ENCODE measurements around the gene TMEM250. TPM values are rescaled to one million over a fixed set of nuclear protein-coding genes. Genes with fewer than 3 reads are reported as not detected.

TMEM250 gene
- total RNA-seq, 1 donor from 2014 or later = 30.7 TPM

- intact Hi-C loops (cut with DNase I) = no loop called here
- Histone ChIP-seq H3K9me3 (no peaks in the 10 kb centered on the region), H3K36me3 (no peaks in the 10 kb centered on the region), H3K27me3 (peaks cover 36% of the 10 kb centered on the region), H3K4me3 (no peak overlapping the region), H3K4me1 (no peaks in the 10 kb centered on the region), H3K27ac (no peak overlapping the region)
- DNase-seq (no peak), ATAC-seq (no peak)
- TF ChIP-seq CTCF (IDR thresholded peaks at IDR 0.05) = no peak
Measured at GRCh38 chr9:136157477-136158265, 39.0 kb upstream of the TMEM250 start.

- no peaks in the 10 kb centered on the region for H3K36me3 ChIP-seq
- peaks cover 36% of the 10 kb centered on the region for H3K27me3 ChIP-seq
- ATAC-seq = no peak
- TF ChIP-seq CTCF (IDR thresholded peaks at IDR 0.05) = no peak
- no peak overlapping the region for H3K27ac ChIP-seq
- no peaks in the 10 kb centered on the region for H3K4me1 ChIP-seq
- no peaks in the 10 kb centered on the region for H3K9me3 ChIP-seq
- DNase-seq = no peak
- intact Hi-C loops (cut with DNase I) = no loop called here
- H3K4me3 ChIP-seq = no peak overlapping the region
Measured at GRCh38 chr9:136156209-136157120, 37.8 kb upstream of the TMEM250 start.

- H3K36me3 ChIP-seq = no peaks in the 10 kb centered on the region
- TF ChIP-seq CTCF (IDR thresholded peaks at IDR 0.05) = no peak
- no peak overlapping the region for H3K27ac ChIP-seq
- H3K27me3 ChIP-seq = peaks cover 36% of the 10 kb centered on the region
- intact Hi-C loops (cut with DNase I) = no loop called here
- no peaks in the 10 kb centered on the region for H3K9me3 ChIP-seq
- H3K4me3 ChIP-seq = no peak overlapping the region
- H3K4me1 ChIP-seq = no peaks in the 10 kb centered on the region
- ATAC-seq (no peak), DNase-seq (no peak)
Measured at GRCh38 chr9:136155576-136155975, 36.9 kb upstream of the TMEM250 start.

- intact Hi-C loops (cut with DNase I) = no loop called here
- DNase-seq = no peak
- Histone ChIP-seq H3K27ac (no peak overlapping the region), H3K36me3 (no peaks in the 10 kb centered on the region), H3K4me1 (no peaks in the 10 kb centered on the region), H3K27me3 (peaks cover 36% of the 10 kb centered on the region), H3K9me3 (no peaks in the 10 kb centered on the region), H3K4me3 (no peak overlapping the region)
- no peak for ATAC-seq
- TF ChIP-seq CTCF (IDR thresholded peaks at IDR 0.05) = no peak
Measured at GRCh38 chr9:136154943-136155342, 36.3 kb upstream of the TMEM250 start.

- ATAC-seq (no peak), DNase-seq (peak; percentile 51)
- no peak overlapping the region for H3K4me3 ChIP-seq
- intact Hi-C loops (cut with DNase I) = no loop called here
- H3K4me1 ChIP-seq = no peaks in the 10 kb centered on the region
- H3K27ac ChIP-seq = no peak overlapping the region
- peaks cover 32% of the 10 kb centered on the region for H3K27me3 ChIP-seq
- no peaks in the 10 kb centered on the region for H3K36me3 ChIP-seq
- H3K9me3 ChIP-seq = no peaks in the 10 kb centered on the region
- no peak for TF ChIP-seq CTCF (IDR thresholded peaks at IDR 0.05)
Measured at GRCh38 chr9:136153381-136154065, 34.8 kb upstream of the TMEM250 start.
